Activated CD8-positive, alpha-beta T cell treated with anti-CD3 and anti-CD28 coated beads for 36 hours (primary cell): ENCODE measurements around the gene SMOC1. TPM values are rescaled to one million over a fixed set of nuclear protein-coding genes. Genes with fewer than 3 reads are reported as not detected.

ENCODE experiments used
- ATAC-seq: fragments of 200-7000 bp; cut with Tn5 transposase; one replicate; pipeline ENCODE4 v1.10.0; 2021; ENCODE audit warnings: mild to moderate bottlenecking, moderate library complexity
- CTCF ChIA-PET: fragments of 350-600 bp; sonication (Branson Sonifier 250); formaldehyde crosslinking; loops from one replicate; lab custom pipeline; 2021; ENCODE audit warnings: antibody characterized with exemption; lab: Charles Lee
- POLR2A ChIA-PET: fragments of 350-600 bp; sonication (Branson Sonifier 250); formaldehyde crosslinking; loops from one replicate; lab custom pipeline; 2021; ENCODE audit warnings: antibody characterized with exemption; lab: Charles Lee
- DNase-seq: peaks from one replicate; pipeline ENCODE4 v3.0.0-alpha.2; 2020
- H3K27ac Mint-ChIP-seq: one replicate; pipeline ENCODE4 v1.8.0; 2021; ENCODE audit warnings: mild to moderate bottlenecking, mixed read lengths
- H3K27me3 Mint-ChIP-seq: one replicate; pipeline ENCODE4 v1.8.0; 2021; ENCODE audit warnings: mixed read lengths
- H3K36me3 Mint-ChIP-seq: one replicate; pipeline ENCODE4 v1.8.0; 2021; ENCODE audit warnings: low read depth, mixed read lengths
- H3K4me1 Mint-ChIP-seq: one replicate; pipeline ENCODE4 v1.8.0; 2021; ENCODE audit warnings: low read depth, mixed read lengths
- H3K4me3 Mint-ChIP-seq: one replicate; pipeline ENCODE4 v1.8.0; 2021; ENCODE audit warnings: mild to moderate bottlenecking, moderate library complexity, mixed read lengths
- H3K9me3 Mint-ChIP-seq: one replicate; pipeline ENCODE4 v1.8.0; 2021; ENCODE audit warnings: mixed read lengths
- CTCF ChIP-seq: fragments of 200-600 bp; IDR thresholded peaks from one replicate; pipeline ENCODE4 v1.8.0; 2022; ENCODE audit warnings: antibody characterized with exemption, mild to moderate bottlenecking
- intact Hi-C: fragments of 100-400 bp; cut with micrococcal nuclease; formaldehyde crosslinking; loops from one replicate; pipeline ENCODE4 v1.10.0; 2022
- total RNA-seq, 2 experiments: library from RNA; stranded (reverse); gene quantifications; one replicate each; pipeline ENCODE4 v1.2.3, GENCODE V29; 2021

SMOC1 gene
- total RNA-seq, 2 experiments from 2014 or later, result not detected

- H3K27ac Mint-ChIP-seq, result no peak overlapping the region
- ChIA-PET CTCF (no interaction called here), POLR2A (no interaction called here)
- H3K27me3 Mint-ChIP-seq, result peaks cover 16% of the 10 kb centered on the region
- intact Hi-C loops, result no loop called here
- no peaks in the 10 kb centered on the region for H3K36me3 Mint-ChIP-seq
- H3K9me3 Mint-ChIP-seq, result no peaks in the 10 kb centered on the region
- DNase-seq (no peak), ATAC-seq (no peak)
- TF ChIP-seq CTCF, result no peak
- H3K4me1 Mint-ChIP-seq, result no peaks in the 10 kb centered on the region
- H3K4me3 Mint-ChIP-seq, result no peak overlapping the region
Observed at GRCh38 chr14:69985463-69985862, 106.2 kb downstream of the SMOC1 start.

DNA sequence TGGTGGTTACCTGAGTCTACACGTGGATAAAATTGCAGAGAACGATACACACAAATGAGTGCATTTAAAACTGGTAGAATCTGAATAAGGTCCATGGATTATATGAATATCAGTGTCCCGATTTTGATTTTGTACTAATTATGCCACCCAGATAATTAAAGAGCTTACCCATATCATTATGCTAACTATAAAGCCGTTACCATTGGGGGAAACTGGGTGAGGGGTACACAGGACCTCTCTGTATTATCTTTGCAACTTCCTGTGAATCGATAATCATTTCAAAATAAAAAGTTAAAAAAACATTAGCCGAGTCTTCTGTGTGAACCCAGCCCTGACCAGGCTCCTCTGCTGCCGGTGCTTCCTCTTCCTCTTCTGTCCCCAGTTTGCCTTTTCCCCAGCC, 107.1 kb downstream of the SMOC1 start:
- H3K27ac Mint-ChIP-seq, result no peak overlapping the region
- ChIA-PET CTCF (no interaction called here), POLR2A (no interaction called here)
- no peaks in the 10 kb centered on the region for H3K36me3 Mint-ChIP-seq
- peaks cover 18% of the 10 kb centered on the region for H3K27me3 Mint-ChIP-seq
- no peak for DNase-seq
- no peaks in the 10 kb centered on the region for H3K4me1 Mint-ChIP-seq
- no peak for TF ChIP-seq CTCF
- ATAC-seq, result no peak
- intact Hi-C loops, result no loop called here
- H3K4me3 Mint-ChIP-seq, result no peak overlapping the region
- H3K9me3 Mint-ChIP-seq, result no peaks in the 10 kb centered on the region

GRCh38 chr14:69987406-69988121, 108.3 kb downstream of the SMOC1 start:
- TF ChIP-seq CTCF, result no peak
- no peak for DNase-seq
- Mint-ChIP-seq H3K27me3 (peaks cover 17% of the 10 kb centered on the region), H3K36me3 (no peaks in the 10 kb centered on the region), H3K4me1 (no peaks in the 10 kb centered on the region), H3K9me3 (no peaks in the 10 kb centered on the region), H3K27ac (no peak overlapping the region), H3K4me3 (no peak overlapping the region)
- POLR2A ChIA-PET, result no interaction called here
- intact Hi-C loops, result no loop called here
- ATAC-seq, result no peak
- CTCF ChIA-PET, result no interaction called here

DNA sequence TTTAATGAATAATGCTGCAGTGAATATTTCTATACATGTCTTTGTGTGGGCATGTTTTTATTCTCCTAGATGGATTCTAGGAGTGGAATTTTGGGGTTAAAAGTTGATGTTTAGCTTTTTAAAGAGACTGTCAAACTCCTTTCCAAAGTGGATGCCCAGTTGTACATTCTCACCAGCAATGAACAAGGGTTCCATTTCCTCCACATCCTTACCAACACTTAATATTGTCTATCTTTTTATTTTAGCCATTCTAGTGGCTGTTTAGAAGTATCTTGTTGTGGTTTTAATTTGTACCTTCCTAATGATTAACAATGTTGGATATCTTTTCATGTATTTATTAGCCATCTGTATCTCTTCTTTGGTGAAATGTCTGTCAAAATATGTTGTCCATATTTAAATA, 109.8 kb downstream of the SMOC1 start:
- intact Hi-C loops, result no loop called here
- no peak for ATAC-seq
- CTCF ChIA-PET, result no interaction called here
- no peak for TF ChIP-seq CTCF
- POLR2A ChIA-PET, result no interaction called here
- H3K4me1 Mint-ChIP-seq, result no peaks in the 10 kb centered on the region
- no peak overlapping the region for H3K27ac Mint-ChIP-seq
- no peaks in the 10 kb centered on the region for H3K9me3 Mint-ChIP-seq
- DNase-seq, result no peak
- H3K36me3 Mint-ChIP-seq, result no peaks in the 10 kb centered on the region
- peaks cover 23% of the 10 kb centered on the region for H3K27me3 Mint-ChIP-seq
- H3K4me3 Mint-ChIP-seq, result no peak overlapping the region

DNA sequence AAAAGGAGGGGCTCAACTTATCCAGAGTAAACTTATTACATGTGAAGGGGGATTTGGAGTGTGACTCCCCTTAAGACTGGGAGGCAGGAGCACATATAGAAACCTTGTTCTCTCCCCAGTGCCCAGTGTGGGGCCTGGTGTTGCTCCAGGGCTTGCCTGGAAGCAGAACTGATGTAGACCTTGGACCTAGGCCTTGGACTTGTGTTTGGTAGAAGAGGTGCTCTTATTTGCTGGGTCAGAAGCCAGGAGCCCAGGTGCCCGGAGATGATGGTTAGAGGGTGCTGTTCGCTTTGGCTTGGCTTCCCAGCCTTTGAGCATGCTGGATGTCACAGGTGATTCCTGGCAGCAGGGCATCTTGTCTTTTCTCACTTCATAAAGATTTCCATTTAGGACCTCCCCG, 110.4 kb downstream of the SMOC1 start:
- Mint-ChIP-seq H3K36me3 (no peaks in the 10 kb centered on the region), H3K27ac (no peak overlapping the region), H3K4me3 (no peak overlapping the region), H3K27me3 (peaks cover 22% of the 10 kb centered on the region), H3K9me3 (no peaks in the 10 kb centered on the region), H3K4me1 (no peaks in the 10 kb centered on the region)
- no peak for TF ChIP-seq CTCF
- no peak for ATAC-seq
- POLR2A ChIA-PET, result no interaction called here
- no peak for DNase-seq
- CTCF ChIA-PET, result no interaction called here
- intact Hi-C loops, result no loop called here
